ENCODE measurements around the gene KHK. TPM values are rescaled to one million over a fixed set of nuclear protein-coding genes. Genes with fewer than 3 reads are reported as not detected.

The KHK gene
- polyA plus RNA-seq, 1 donor (not counting 4 experiments of a cell fraction or from before 2014, with no cell fraction given): 0.21 TPM

DNA sequence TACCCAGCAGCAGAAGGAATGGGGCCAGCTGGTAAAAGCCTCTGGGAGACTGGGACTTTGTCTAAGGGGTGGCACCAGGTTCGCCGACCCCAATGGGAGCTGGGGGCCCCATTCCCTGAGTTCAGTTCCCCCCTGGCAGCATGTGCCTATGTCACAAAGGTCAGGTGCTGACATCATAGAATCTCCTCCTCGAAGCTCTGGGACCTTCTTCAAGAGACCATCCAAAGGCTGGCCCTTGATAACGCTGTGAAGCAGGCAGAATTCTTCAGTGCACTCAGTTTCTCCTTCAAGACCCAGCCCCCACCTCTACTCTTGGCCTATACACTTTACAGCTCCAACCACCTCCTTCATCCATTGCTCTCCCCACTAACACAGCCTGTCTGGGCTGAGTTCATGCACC, 52.7 kb downstream of the KHK start, which contains the start of gene PRR30:
Gene PRR30, minus strand, starts transcription at position 101 of the 400 bp plus-strand sequence. CDS start 1,081 bp downstream, outside the sequence.
- no peak within 1 kb of the TSS for H3K4me2 ChIP-seq (ENCODE audit: control insufficient read depth, extremely low read depth, insufficient read depth, low read depth, low read length)
- H3K4me3 ChIP-seq (ENCODE audit: control insufficient read depth in 2 of 3, extremely low read depth in 1 of 3, insufficient read depth in 2 of 3, low read depth in 1 of 3, low read length in 3 of 3): no peak within 1 kb of the TSS
- H3K27me3 ChIP-seq (ENCODE audit: control insufficient read depth, extremely low read depth, insufficient read depth, low read length): no peaks in the 10 kb centered on the region
- DNase-seq (ENCODE audit: low read depth, low spot score) (no peak), FAIRE-seq (no peak)
- H3K36me3 ChIP-seq (ENCODE audit: control insufficient read depth in 2 of 2, extremely low read depth in 1 of 2, insufficient read depth in 2 of 2, low read length in 2 of 2): no peaks in the 10 kb centered on the region
- H3K27ac ChIP-seq (ENCODE audit: control insufficient read depth, insufficient read depth, low read length): no peak within 1 kb of the TSS
- no peaks in the 10 kb centered on the region for H3K9me3 ChIP-seq (ENCODE audit: control insufficient read depth, low read depth, low read length)
- H3K4me1 ChIP-seq (ENCODE audit: control insufficient read depth, extremely low read depth, insufficient read depth, low read length): no peaks in the 10 kb centered on the region
- no peaks in the 10 kb centered on the region for H3K9me1 ChIP-seq (ENCODE audit: control insufficient read depth, extremely low read depth, insufficient read depth, low read length)
- no peaks in the 10 kb centered on the region for H3K79me2 ChIP-seq (ENCODE audit: control insufficient read depth, insufficient read depth, low read length)
- dilution Hi-C loops (cut with MboI; ENCODE audit: extremely low pct_ligation_motif_present, low sequenced_read_pairs): no loop called here
- H3K9ac ChIP-seq (ENCODE audit: control insufficient read depth, extremely low read depth, insufficient read depth, low read length): no peak within 1 kb of the TSS
- H4K20me1 ChIP-seq (ENCODE audit: control insufficient read depth, extremely low read depth, insufficient read depth, low read length): no peaks in the 10 kb centered on the region
- no peak within 1 kb of the TSS for H2AFZ ChIP-seq (ENCODE audit: control insufficient read depth, low read length)
- TF ChIP-seq, protein P1, sequence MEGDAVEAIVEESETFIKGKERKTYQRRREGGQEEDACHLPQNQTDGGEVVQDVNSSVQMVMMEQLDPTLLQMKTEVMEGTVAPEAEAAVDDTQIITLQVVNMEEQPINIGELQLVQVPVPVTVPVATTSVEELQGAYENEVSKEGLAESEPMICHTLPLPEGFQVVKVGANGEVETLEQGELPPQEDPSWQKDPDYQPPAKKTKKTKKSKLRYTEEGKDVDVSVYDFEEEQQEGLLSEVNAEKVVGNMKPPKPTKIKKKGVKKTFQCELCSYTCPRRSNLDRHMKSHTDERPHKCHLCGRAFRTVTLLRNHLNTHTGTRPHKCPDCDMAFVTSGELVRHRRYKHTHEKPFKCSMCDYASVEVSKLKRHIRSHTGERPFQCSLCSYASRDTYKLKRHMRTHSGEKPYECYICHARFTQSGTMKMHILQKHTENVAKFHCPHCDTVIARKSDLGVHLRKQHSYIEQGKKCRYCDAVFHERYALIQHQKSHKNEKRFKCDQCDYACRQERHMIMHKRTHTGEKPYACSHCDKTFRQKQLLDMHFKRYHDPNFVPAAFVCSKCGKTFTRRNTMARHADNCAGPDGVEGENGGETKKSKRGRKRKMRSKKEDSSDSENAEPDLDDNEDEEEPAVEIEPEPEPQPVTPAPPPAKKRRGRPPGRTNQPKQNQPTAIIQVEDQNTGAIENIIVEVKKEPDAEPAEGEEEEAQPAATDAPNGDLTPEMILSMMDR (optimal IDR thresholded peaks at IDR 0.05 in 1 of 3, IDR thresholded peaks at IDR 0.05 in 1 of 3, conservative IDR thresholded peaks at IDR 0.05 in 1 of 3; ENCODE audit: extremely low read depth in 1 of 3, insufficient read depth in 2 of 3, low read length in 3 of 3): no peak
- no peak for TF ChIP-seq EZH2 (IDR thresholded peaks at IDR 0.05; ENCODE audit: low read length)

DNA sequence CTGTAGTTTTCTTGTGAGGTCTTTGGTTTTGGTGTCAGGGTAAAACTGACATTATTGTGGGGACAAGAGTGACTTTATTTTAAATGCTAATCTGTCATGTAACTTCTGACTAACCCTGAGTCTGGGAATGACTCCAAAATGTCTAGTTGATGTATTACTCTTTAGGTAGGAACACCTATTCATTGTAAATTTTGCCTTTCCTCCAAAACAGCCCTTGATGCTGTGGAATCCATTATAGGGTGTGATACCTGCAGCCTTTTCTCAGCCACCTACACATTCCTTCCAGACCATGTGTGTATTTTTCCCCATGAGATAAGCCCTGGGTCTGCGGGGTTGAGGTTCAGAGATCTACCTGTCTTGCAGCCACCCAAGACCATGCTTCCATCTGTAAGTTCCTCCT, 56.7 kb downstream of the KHK start:
- Histone ChIP-seq H3K4me3 (ENCODE audit: control insufficient read depth in 2 of 3, extremely low read depth in 1 of 3, insufficient read depth in 2 of 3, low read depth in 1 of 3, low read length in 3 of 3) (no peak overlapping the region), H3K79me2 (ENCODE audit: control insufficient read depth, insufficient read depth, low read length) (no peaks in the 10 kb centered on the region), H3K27me3 (ENCODE audit: control insufficient read depth, extremely low read depth, insufficient read depth, low read length) (peaks cover under 1% of the 10 kb centered on the region), H4K20me1 (ENCODE audit: control insufficient read depth, extremely low read depth, insufficient read depth, low read length) (no peaks in the 10 kb centered on the region), H2AFZ (ENCODE audit: control insufficient read depth, low read length) (no peak overlapping the region), H3K36me3 (ENCODE audit: control insufficient read depth in 2 of 2, extremely low read depth in 1 of 2, insufficient read depth in 2 of 2, low read length in 2 of 2) (no peaks in the 10 kb centered on the region), H3K9me3 (ENCODE audit: control insufficient read depth, low read depth, low read length) (no peaks in the 10 kb centered on the region), H3K9me1 (ENCODE audit: control insufficient read depth, extremely low read depth, insufficient read depth, low read length) (no peaks in the 10 kb centered on the region), H3K4me2 (ENCODE audit: control insufficient read depth, extremely low read depth, insufficient read depth, low read depth, low read length) (no peak overlapping the region), H3K27ac (ENCODE audit: control insufficient read depth, insufficient read depth, low read length) (no peak overlapping the region), H3K9ac (ENCODE audit: control insufficient read depth, extremely low read depth, insufficient read depth, low read length) (no peak overlapping the region), H3K4me1 (ENCODE audit: control insufficient read depth, extremely low read depth, insufficient read depth, low read length) (no peaks in the 10 kb centered on the region)
- dilution Hi-C loops (cut with MboI; ENCODE audit: extremely low pct_ligation_motif_present, low sequenced_read_pairs): no loop called here
- TF ChIP-seq, protein P1 (optimal IDR thresholded peaks at IDR 0.05 in 1 of 3, IDR thresholded peaks at IDR 0.05 in 1 of 3, conservative IDR thresholded peaks at IDR 0.05 in 1 of 3; ENCODE audit: extremely low read depth in 1 of 3, insufficient read depth in 2 of 3, low read length in 3 of 3): no peak
- TF ChIP-seq EZH2 (IDR thresholded peaks at IDR 0.05; ENCODE audit: low read length): no peak
- FAIRE-seq (no peak), DNase-seq (ENCODE audit: low read depth, low spot score) (no peak)

Data from keratinocyte (primary cell).